ENCODE measurements around the gene ANKRD45. TPM values are rescaled to one million over a fixed set of nuclear protein-coding genes. Genes with fewer than 3 reads are reported as not detected.
"Not testable (repeated sequence)": the region's sequence is repeated elsewhere in the genome, so short reads cannot be mapped to it uniquely, and the experiment has no call there.

ANKRD45 gene
- total and polyA plus RNA-seq, 9 donors, result 0.30 to 7.1 (median 2.5) TPM

DNA sequence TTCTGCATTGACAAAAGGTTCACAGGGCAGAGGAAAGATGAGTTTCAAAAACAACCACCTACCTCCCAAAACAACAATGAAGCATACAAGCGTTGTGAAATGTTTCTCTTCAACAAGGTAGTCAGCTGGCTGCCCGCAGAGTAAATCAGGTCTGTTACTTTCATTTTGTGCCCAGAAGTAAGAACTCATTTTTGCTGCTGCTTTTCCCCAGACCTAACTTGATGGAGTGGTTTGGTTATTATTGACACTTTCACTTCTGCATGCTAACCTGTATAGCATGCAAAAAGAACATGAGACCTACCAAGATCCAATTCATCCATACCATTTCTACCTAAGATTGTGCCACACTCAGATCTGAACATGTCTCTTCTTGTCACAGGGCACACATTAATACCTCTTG lies 68.1 kb downstream of the ANKRD45 start:
- Histone ChIP-seq H3K4me1 (ENCODE audit: insufficient read depth) (peaks cover 8% of the 10 kb centered on the region), H3K27ac (no peak overlapping the region), H3K36me3 (no peaks in the 10 kb centered on the region), H3K27me3 (no peaks in the 10 kb centered on the region), H3K9me3 (no peaks in the 10 kb centered on the region), H3K4me3 (no peak overlapping the region)
- intact Hi-C loops (cut with DNase I), result no loop called here
- no peak for DNase-seq
- TF ChIP-seq EP300 (IDR thresholded peaks at IDR 0.05), result no peak
- WGBS, 3 donors, result 87 to 94% (median 91%) methylated on average over 2 of the region's 2 CpGs

DNA sequence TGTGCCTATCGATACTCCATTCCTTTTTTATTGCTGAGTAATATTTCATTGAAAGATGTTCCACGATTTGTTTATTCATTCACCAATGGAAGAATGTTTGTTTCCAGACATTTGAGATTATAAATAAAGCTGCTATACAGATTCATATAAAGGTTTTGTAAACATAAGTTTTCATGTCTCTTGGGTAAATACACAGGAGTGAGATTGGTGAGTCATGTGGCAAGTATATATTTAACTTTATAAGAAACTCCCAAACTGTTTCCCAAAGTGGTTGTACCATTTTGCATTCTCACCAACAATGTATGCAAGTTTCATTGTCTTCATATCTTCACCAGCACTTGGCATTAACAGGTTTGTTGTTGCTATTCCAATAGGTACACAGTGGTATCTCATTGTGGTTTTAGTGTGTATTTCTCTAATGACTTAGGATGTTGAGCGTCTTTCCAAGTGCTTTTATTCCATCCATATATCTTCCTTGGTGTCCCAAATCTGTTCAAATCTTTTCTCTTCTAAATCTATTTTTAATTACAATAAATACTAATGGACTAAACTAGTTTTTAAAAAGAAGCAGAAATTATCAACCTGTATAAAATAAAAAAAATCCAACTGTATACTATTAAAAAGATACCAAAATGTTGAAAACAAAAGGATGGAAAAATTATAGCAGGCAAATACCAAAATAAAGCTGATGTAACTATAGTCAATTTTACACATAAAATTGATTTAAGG lies 73.4 kb downstream of the ANKRD45 start:
- Histone ChIP-seq H3K4me3 (no peak overlapping the region), H3K27ac (no peak overlapping the region), H3K36me3 (no peaks in the 10 kb centered on the region), H3K4me1 (ENCODE audit: insufficient read depth) (no peaks in the 10 kb centered on the region), H3K9me3 (no peaks in the 10 kb centered on the region), H3K27me3 (no peaks in the 10 kb centered on the region)
- intact Hi-C loops (cut with DNase I), result no loop called here
- WGBS, 3 donors, result 95 to 96% (median 95%) methylated on average over 3 of the region's 3 CpGs
- DNase-seq, result no peak
- TF ChIP-seq EP300 (IDR thresholded peaks at IDR 0.05), result no peak
- TF ChIP-seq, protein P1, sequence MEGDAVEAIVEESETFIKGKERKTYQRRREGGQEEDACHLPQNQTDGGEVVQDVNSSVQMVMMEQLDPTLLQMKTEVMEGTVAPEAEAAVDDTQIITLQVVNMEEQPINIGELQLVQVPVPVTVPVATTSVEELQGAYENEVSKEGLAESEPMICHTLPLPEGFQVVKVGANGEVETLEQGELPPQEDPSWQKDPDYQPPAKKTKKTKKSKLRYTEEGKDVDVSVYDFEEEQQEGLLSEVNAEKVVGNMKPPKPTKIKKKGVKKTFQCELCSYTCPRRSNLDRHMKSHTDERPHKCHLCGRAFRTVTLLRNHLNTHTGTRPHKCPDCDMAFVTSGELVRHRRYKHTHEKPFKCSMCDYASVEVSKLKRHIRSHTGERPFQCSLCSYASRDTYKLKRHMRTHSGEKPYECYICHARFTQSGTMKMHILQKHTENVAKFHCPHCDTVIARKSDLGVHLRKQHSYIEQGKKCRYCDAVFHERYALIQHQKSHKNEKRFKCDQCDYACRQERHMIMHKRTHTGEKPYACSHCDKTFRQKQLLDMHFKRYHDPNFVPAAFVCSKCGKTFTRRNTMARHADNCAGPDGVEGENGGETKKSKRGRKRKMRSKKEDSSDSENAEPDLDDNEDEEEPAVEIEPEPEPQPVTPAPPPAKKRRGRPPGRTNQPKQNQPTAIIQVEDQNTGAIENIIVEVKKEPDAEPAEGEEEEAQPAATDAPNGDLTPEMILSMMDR (IDR thresholded peaks at IDR 0.05), result no peak

DNA sequence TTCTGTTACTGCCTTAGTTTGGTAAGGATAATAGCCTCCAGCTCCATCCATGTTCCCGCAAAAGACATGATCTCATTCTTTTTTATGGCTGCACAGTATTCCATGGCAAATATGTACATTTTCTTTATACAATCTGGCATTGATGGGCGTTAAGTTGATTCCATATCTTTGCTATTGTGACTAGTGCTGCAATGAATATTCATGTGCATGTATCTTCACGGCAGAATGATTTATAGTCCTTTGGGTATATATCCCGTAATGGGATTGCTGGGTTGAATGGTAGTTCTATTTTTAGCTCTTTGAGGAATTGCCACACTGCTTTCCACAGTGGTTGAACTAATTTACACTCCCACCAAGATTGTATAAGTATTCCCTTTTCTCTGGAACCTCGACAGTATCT lies 78.5 kb downstream of the ANKRD45 start:
- H3K9me3 ChIP-seq; intact Hi-C loops (cut with DNase I); H3K27me3 ChIP-seq; H3K27ac ChIP-seq; H3K36me3 ChIP-seq; H3K4me3 ChIP-seq; H3K4me1 ChIP-seq (ENCODE audit: insufficient read depth); DNase-seq: not testable (repeated sequence)
- 81 to 91% (median 90%) methylated on average over 5 of the region's 5 CpGs for WGBS, 3 donors

DNA sequence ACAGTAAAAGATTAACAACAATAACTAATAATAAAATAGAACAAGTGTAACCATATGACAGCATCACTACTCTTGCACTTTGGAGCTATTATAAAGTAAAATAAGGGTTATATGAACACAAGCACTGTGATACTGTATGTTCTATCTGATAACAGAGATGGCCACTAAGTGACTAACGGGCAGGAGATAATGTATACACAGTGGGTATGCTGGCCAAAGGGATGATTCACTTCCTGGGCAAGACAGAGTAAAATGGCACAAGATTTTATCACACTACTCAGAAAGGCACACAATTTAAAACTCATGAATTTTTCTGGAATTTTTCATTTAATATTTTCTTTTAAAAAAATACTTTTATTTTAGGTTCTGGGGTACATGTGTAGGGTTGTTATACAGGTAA lies 79.1 kb downstream of the ANKRD45 start:
- H3K4me3 ChIP-seq, result no peak overlapping the region
- no peaks in the 10 kb centered on the region for H3K4me1 ChIP-seq (ENCODE audit: insufficient read depth)
- 63 to 86% (median 72%) methylated on average over 1 of the region's 1 CpG for WGBS, 3 donors
- TF ChIP-seq, protein P1 (IDR thresholded peaks at IDR 0.05), result no peak
- TF ChIP-seq EP300 (IDR thresholded peaks at IDR 0.05) (no peak), POLR2A (IDR thresholded peaks at IDR 0.05) (no peak)
- no peak for DNase-seq
- intact Hi-C loops (cut with DNase I), result no loop called here
- H3K27ac ChIP-seq, result no peak overlapping the region
- no peaks in the 10 kb centered on the region for H3K36me3 ChIP-seq
- H3K9me3 ChIP-seq, result no peaks in the 10 kb centered on the region
- no peaks in the 10 kb centered on the region for H3K27me3 ChIP-seq

DNA sequence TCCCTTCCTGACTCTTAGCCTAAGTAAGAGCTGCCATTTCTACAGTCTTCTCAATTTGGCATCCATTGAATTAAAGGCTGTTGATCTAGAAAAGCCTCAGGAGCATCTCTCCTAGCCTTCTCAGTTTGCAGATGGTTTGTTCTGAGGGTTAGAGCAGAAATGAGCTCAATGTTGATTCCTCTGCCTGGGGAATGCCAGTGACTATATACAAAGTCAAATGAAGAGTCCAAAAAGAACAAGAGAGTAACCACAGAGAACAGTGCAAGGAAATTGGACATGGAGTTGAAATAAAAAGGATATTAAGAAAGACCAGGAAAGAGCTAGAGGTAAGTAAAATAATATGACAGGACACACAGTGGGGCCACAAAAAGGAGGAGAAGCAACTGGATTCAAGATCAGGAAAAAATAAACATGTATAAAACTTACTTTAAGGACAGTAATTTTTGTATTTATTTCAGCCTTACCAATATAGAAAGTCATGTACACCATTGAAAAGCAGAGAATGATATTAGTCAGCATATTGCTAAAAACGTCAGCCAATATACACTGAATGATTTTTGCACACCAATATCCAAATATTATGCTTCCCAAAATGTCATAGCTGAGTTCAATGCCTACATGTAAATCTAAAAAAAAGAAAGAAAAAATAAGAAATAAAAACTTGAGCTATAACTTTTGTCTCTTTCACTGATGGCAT lies 88.1 kb downstream of the ANKRD45 start:
- Histone ChIP-seq H3K9me3 (no peaks in the 10 kb centered on the region), H3K27ac (no peak overlapping the region), H3K36me3 (no peaks in the 10 kb centered on the region), H3K27me3 (no peaks in the 10 kb centered on the region), H3K4me1 (ENCODE audit: insufficient read depth) (no peaks in the 10 kb centered on the region), H3K4me3 (no peak overlapping the region)
- intact Hi-C loops (cut with DNase I), result no loop called here
- 58 to 83% (median 69%) methylated on average over 1 of the region's 1 CpG for WGBS, 3 donors
- DNase-seq, result no peak
- TF ChIP-seq EP300 (IDR thresholded peaks at IDR 0.05), result no peak
- TF ChIP-seq, protein P1 (IDR thresholded peaks at IDR 0.05), result no peak
